ENCODE results near the gene MAPKAP1. TPM values are rescaled to one million over a fixed set of nuclear protein-coding genes. Genes with fewer than 3 reads are reported as not detected.

The MAPKAP1 gene
- total RNA-seq, 2 donors from 2014 or later = 75.3 to 91.6 TPM

- no peak overlapping the region for H3K9ac ChIP-seq (ENCODE audit: extremely low read depth, low read length, poor library complexity, severe bottlenecking)
- H3K27me3 Mint-ChIP-seq (ENCODE audit: insufficient read depth) = no peaks in the 10 kb centered on the region
- H3K27me3 ChIP-seq (ENCODE audit: control insufficient read depth, insufficient read depth, low read length, poor library complexity, severe bottlenecking) = no peaks in the 10 kb centered on the region
- no peak overlapping the region for H3K4me3 Mint-ChIP-seq
- TF ChIP-seq CTCF (conservative IDR thresholded peaks at IDR 0.05) = no peak
- H3K27ac ChIP-seq (ENCODE audit: low read depth, low read length) = no peak overlapping the region
- no peaks in the 10 kb centered on the region for H3K36me3 Mint-ChIP-seq (ENCODE audit: low read depth)
- no peaks in the 10 kb centered on the region for H3K36me3 ChIP-seq (ENCODE audit: control insufficient read depth, insufficient read depth, low read length)
- H3K4me1 Mint-ChIP-seq = no peaks in the 10 kb centered on the region
- DNase-seq = no peak
- H3K9me3 ChIP-seq (ENCODE audit: control insufficient read depth, low read length) = no peaks in the 10 kb centered on the region
- H3K4me3 ChIP-seq (ENCODE audit: low read length) = no peak overlapping the region
- H3K9me3 Mint-ChIP-seq = no peaks in the 10 kb centered on the region
- H3K4me1 ChIP-seq (ENCODE audit: control insufficient read depth, insufficient read depth, low read length) = no peaks in the 10 kb centered on the region
- whole genome bisulfite sequencing, 2 experiments (ENCODE audit: insufficient coverage in 1 of 2, insufficient read length in 1 of 2) = 91 to 96% methylated on average over 13 to 14 of the region's 14 CpGs
- no peak overlapping the region for H3K27ac Mint-ChIP-seq
Measured at GRCh38 chr9:125425901-125426515, 281.0 kb downstream of the MAPKAP1 start.

GRCh38 chr9:125425170-125425897, 281.7 kb downstream of the MAPKAP1 start:
- Histone ChIP-seq H3K4me1 (ENCODE audit: control insufficient read depth, insufficient read depth, low read length) (no peaks in the 10 kb centered on the region), H3K27me3 (ENCODE audit: control insufficient read depth, insufficient read depth, low read length, poor library complexity, severe bottlenecking) (no peaks in the 10 kb centered on the region), H3K36me3 (ENCODE audit: control insufficient read depth, insufficient read depth, low read length) (no peaks in the 10 kb centered on the region), H3K27ac (ENCODE audit: low read depth, low read length) (no peak overlapping the region), H3K4me3 (ENCODE audit: low read length) (no peak overlapping the region), H3K9me3 (ENCODE audit: control insufficient read depth, low read length) (no peaks in the 10 kb centered on the region), H3K9ac (ENCODE audit: extremely low read depth, low read length, poor library complexity, severe bottlenecking) (no peak overlapping the region)
- Mint-ChIP-seq H3K4me1 (no peaks in the 10 kb centered on the region), H3K9me3 (no peaks in the 10 kb centered on the region), H3K4me3 (no peak overlapping the region), H3K27ac (no peak overlapping the region), H3K27me3 (ENCODE audit: insufficient read depth) (no peaks in the 10 kb centered on the region), H3K36me3 (ENCODE audit: low read depth) (no peaks in the 10 kb centered on the region)
- no peak for DNase-seq
- WGBS, 2 experiments (ENCODE audit: insufficient coverage in 1 of 2, insufficient read length in 1 of 2) = 92 to 94% methylated on average over 16 to 19 of the region's 19 CpGs
- TF ChIP-seq CTCF (conservative IDR thresholded peaks at IDR 0.05) = no peak

GRCh38 chr9:125423964-125424363, 283.0 kb downstream of the MAPKAP1 start:
- no peaks in the 10 kb centered on the region for H3K9me3 ChIP-seq (ENCODE audit: control insufficient read depth, low read length)
- H3K36me3 Mint-ChIP-seq (ENCODE audit: low read depth) = no peaks in the 10 kb centered on the region
- H3K4me1 Mint-ChIP-seq = no peaks in the 10 kb centered on the region
- H3K36me3 ChIP-seq (ENCODE audit: control insufficient read depth, insufficient read depth, low read length) = no peaks in the 10 kb centered on the region
- no peak overlapping the region for H3K9ac ChIP-seq (ENCODE audit: extremely low read depth, low read length, poor library complexity, severe bottlenecking)
- TF ChIP-seq CTCF (conservative IDR thresholded peaks at IDR 0.05) = no peak
- no peaks in the 10 kb centered on the region for H3K27me3 ChIP-seq (ENCODE audit: control insufficient read depth, insufficient read depth, low read length, poor library complexity, severe bottlenecking)
- no peak for DNase-seq
- H3K27ac ChIP-seq (ENCODE audit: low read depth, low read length) = no peak overlapping the region
- H3K4me3 ChIP-seq (ENCODE audit: low read length) = no peak overlapping the region
- 95% methylated on average over 7 to 8 of the region's 8 CpGs for WGBS, 2 experiments (ENCODE audit: insufficient coverage in 1 of 2, insufficient read length in 1 of 2)
- H3K4me3 Mint-ChIP-seq = no peak overlapping the region
- H3K27ac Mint-ChIP-seq = no peak overlapping the region
- no peaks in the 10 kb centered on the region for H3K27me3 Mint-ChIP-seq (ENCODE audit: insufficient read depth)
- H3K4me1 ChIP-seq (ENCODE audit: control insufficient read depth, insufficient read depth, low read length) = no peaks in the 10 kb centered on the region
- no peaks in the 10 kb centered on the region for H3K9me3 Mint-ChIP-seq
